ENCODE data around the gene TNFRSF8.

DNA sequence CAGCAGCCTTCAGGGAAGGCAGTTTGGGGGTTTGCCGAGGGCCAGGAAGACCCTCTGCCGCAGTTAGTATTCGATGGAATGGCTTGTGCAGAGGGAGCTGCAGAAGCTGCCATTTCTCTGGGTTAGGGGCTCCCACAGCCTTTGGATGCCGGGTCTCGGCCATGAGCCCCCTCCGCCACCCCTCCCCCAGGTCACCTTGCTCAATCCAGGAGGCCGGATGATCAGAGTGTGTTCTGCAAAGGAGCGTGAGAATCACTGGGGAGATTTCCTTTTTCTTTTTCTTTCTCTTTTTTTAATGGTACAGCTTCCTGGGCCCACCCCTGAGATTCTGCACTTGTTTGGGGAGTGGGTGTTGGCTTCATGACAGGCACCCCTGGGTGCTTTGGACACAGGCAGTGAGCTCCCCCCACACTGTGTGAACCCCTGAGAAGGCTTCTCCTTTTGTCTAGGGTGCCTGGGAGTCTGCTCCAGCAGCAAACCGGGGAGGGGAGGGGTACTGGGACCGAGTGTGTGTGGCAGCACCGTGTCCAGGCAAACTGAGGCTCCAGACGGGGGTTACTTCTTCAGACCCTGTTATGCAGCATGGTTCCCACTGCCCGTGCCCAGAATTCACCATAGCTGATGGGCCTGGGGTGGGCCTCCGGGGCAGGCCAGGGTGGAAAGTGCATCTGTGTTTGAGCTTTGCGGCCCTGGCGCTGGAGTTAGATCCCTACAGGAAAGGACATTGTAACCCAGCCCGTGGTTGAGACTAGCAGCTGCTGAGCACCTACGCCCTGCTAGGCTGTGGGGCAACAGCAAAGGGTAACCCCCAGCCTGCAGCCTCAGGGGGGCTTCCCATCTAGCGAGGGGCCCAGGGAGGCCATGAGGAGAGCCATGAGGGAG, 122.2 kb downstream of the TNFRSF8 start:
- no peak for TF ChIP-seq EZH2 (IDR thresholded peaks at IDR 0.05; ENCODE audit: low read length, unreplicated experiment)
- TF ChIP-seq, protein P1, sequence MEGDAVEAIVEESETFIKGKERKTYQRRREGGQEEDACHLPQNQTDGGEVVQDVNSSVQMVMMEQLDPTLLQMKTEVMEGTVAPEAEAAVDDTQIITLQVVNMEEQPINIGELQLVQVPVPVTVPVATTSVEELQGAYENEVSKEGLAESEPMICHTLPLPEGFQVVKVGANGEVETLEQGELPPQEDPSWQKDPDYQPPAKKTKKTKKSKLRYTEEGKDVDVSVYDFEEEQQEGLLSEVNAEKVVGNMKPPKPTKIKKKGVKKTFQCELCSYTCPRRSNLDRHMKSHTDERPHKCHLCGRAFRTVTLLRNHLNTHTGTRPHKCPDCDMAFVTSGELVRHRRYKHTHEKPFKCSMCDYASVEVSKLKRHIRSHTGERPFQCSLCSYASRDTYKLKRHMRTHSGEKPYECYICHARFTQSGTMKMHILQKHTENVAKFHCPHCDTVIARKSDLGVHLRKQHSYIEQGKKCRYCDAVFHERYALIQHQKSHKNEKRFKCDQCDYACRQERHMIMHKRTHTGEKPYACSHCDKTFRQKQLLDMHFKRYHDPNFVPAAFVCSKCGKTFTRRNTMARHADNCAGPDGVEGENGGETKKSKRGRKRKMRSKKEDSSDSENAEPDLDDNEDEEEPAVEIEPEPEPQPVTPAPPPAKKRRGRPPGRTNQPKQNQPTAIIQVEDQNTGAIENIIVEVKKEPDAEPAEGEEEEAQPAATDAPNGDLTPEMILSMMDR (conservative IDR thresholded peaks at IDR 0.05; ENCODE audit: low read depth, low read length) = no peak
